Measurements from ENCODE around the gene CAVIN2. TPM values are rescaled to one million over a fixed set of nuclear protein-coding genes. Genes with fewer than 3 reads are reported as not detected.
"Not testable (repeated sequence)": the region's sequence is repeated elsewhere in the genome, so short reads cannot be mapped to it uniquely, and the experiment has no call there.

Gene CAVIN2
- total RNA-seq, 1 donor, result 29.8 TPM

DNA sequence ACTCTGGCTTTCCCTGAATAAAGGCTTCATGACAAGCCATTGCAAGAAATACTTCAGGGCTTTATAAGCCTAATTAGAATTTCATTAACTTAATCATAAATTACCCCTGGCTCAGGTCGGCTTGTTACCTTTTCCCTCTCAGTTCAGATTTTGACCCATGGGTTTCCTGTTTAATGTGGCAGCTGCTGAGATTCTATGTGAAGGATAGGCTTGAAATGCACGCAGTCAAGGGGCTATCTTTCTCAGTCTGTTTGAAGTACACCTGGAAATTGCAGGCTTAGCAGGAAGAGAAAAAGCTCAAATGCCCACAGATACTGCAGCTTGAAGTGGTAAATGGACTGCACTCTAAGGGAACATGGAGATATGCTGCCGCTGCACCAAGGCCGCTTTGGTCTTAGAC, 49.4 kb downstream of the CAVIN2 start:
- DNase-seq (ENCODE audit: low read depth), result no peak
- H3K4me3 ChIP-seq (ENCODE audit: low read depth, low read length), result no peak overlapping the region
- TF ChIP-seq, protein P1, sequence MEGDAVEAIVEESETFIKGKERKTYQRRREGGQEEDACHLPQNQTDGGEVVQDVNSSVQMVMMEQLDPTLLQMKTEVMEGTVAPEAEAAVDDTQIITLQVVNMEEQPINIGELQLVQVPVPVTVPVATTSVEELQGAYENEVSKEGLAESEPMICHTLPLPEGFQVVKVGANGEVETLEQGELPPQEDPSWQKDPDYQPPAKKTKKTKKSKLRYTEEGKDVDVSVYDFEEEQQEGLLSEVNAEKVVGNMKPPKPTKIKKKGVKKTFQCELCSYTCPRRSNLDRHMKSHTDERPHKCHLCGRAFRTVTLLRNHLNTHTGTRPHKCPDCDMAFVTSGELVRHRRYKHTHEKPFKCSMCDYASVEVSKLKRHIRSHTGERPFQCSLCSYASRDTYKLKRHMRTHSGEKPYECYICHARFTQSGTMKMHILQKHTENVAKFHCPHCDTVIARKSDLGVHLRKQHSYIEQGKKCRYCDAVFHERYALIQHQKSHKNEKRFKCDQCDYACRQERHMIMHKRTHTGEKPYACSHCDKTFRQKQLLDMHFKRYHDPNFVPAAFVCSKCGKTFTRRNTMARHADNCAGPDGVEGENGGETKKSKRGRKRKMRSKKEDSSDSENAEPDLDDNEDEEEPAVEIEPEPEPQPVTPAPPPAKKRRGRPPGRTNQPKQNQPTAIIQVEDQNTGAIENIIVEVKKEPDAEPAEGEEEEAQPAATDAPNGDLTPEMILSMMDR (IDR thresholded peaks at IDR 0.05; ENCODE audit: insufficient read depth, low read length), result no peak

DNA sequence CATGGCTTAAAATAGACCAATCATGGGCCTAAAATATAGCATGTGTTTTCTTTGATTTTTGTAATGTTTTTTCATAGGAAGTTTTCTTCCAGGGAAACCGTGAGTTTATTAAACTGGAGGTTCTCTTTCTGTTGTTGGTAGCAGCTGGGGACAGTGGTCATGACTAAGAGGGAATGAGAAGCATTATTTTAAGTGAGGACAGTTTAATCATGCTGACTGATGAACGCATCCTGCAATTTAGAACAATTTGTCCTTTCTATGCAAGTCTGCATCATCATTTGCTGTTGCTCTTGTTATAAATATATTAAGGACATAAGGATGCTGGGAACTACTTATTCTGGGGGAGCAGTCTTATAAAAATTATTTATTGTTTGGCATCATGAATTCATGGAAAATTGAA, 51.2 kb downstream of the CAVIN2 start:
- DNase-seq (ENCODE audit: low read depth), result no peak

DNA sequence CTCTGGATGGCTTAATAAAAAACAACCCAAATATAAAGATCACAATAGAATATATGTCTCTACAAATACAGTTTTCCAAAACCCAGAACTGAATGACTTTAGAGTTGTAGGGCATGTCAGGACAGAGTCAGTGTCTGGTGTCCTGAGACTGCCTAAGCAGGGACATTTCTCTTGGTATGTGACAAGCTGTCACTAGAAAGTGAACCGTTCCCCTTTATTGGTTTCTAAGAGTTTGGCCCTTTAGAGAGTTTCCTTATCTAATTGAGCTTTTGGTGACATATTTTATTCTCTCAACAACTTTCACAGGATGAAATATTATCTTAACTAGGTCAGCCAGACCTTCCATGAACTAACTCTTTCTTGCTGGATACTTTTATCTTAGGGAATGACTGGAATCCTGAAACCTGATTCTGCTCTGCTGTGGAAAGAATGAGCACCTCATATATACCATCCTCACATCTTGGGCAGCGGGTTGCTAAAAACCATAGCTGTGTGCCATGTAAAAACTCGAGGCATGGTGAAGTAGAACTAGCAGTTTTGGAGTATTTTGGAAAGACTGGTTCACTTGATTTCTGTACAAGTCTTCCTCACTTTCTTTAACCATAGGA, 54.8 kb downstream of the CAVIN2 start:
- peak; percentile 12 for DNase-seq (ENCODE audit: low read depth)
- TF ChIP-seq, protein P1 (IDR thresholded peaks at IDR 0.05; ENCODE audit: insufficient read depth, low read length), result no peak
- H3K4me3 ChIP-seq (ENCODE audit: low read depth, low read length), result no peak overlapping the region

More for the DNA sequence above, 51.2 kb downstream of the CAVIN2 start:
- no peak overlapping the region for H3K4me3 ChIP-seq (ENCODE audit: low read depth, low read length)
- TF ChIP-seq, protein P1 (IDR thresholded peaks at IDR 0.05; ENCODE audit: insufficient read depth, low read length), result no peak

DNA sequence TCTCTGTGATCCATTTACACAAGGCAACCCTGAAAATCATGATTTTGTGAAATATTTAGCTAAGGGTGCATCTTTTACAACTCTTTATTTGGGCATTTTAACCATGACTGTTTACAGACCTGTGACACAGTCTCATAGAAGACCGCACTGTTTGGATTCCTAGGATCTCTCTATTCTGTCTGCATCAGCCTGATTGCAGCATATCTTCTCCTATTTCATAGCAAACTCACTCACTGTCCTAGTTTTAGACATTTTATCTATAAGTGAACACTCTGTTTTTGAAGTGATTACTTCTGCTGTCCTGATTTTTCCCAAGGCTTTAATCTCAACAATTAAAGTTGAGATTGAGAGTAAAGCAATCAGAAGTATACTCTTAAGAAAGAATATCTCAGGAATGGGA, 56.2 kb downstream of the CAVIN2 start:
- DNase-seq (ENCODE audit: low read depth), result no peak
- TF ChIP-seq, protein P1 (IDR thresholded peaks at IDR 0.05; ENCODE audit: insufficient read depth, low read length), result no peak
- H3K4me3 ChIP-seq (ENCODE audit: low read depth, low read length), result no peak overlapping the region

DNA sequence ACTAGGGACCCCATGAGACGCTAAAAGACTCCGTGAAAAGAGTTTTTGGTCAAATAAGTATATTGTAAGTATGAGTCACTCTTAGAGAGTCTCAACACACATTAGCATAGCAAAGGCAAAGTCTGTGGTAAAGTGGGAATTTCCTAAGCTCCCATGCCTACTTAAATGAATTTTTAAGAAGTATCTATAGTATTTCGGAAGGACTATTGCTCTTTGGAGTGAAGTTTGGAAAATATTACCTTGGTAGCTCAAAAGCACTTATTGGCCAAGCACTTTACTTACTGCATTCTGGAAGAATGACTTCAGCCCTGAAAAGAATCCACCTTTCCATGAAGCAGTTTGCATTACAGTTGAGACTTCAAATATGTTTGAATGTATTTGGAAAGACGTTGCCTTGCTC, 57.1 kb downstream of the CAVIN2 start:
- peak; percentile 62 for DNase-seq (ENCODE audit: low read depth)
- TF ChIP-seq, protein P1 (IDR thresholded peaks at IDR 0.05; ENCODE audit: insufficient read depth, low read length), result no peak

DNA sequence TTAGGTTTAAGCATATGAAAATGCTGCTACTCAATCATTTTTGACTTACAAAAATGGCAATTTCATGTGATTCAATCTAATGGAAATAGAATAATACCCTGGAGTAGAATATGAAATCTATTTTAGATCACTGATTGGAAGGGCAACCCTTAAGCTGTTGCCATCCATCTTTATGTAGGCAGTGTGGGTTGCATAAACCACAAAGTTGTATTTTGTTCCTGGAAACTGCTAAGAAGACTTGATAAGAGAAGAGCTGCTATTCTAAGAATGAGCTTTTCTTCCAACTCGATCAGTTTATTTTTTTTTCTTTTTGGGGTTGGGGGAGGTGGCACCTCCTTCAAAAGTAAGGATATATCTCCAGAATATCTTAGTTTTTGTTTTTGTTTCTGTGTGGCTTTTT, 60.2 kb downstream of the CAVIN2 start:
- TF ChIP-seq, protein P1 (IDR thresholded peaks at IDR 0.05; ENCODE audit: insufficient read depth, low read length), result no peak
- no peak overlapping the region for H3K4me3 ChIP-seq (ENCODE audit: low read depth, low read length)
- DNase-seq (ENCODE audit: low read depth), result peak; percentile 33

More for the DNA sequence above, 57.1 kb downstream of the CAVIN2 start:
- H3K4me3 ChIP-seq (ENCODE audit: low read depth, low read length), result no peak overlapping the region

DNA sequence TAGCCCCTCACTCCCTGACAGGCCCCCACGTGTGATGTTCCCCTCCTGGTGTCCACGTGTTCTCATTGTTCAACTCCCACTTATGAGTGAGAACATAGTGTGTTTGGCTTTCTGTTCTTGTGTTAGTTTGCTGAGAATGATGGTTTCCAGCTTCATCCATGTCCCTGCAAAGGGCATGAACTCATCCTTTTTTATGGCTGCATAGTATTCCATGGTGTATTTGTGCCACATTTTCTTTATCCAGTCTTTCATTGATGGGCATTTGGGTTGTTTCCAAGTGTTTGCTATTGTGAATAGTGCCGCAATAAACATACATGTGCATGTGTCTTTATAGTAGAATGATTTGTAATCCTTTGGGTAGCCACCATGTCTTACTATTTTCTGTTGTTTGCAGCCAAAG, 61.2 kb downstream of the CAVIN2 start:
- DNase-seq (ENCODE audit: low read depth); H3K4me3 ChIP-seq (ENCODE audit: low read depth, low read length): not testable (repeated sequence)

Other genes starting within 250 kb of the CAVIN2 start
- gene NABP1, start 169.0 kb downstream of the CAVIN2 start, total RNA-seq (ENCODE audit: low replicate concordance), result 74.7 and 136 TPM in 2 replicates

All from fibroblast of the aortic adventitia (primary cell).